Stimulated activated naive CD8-positive, alpha-beta T cell treated with anti-CD3 and anti-CD28 coated beads, Interleukin-15, amount 100 ng/mL, for 72 hours (primary cell): ENCODE measurements around the gene RNF144A.
A peak's percentile ranks its signal among the peaks of the same experiment; 100 is the strongest.

Experiments
- ATAC-seq: fragments of 150-1000 bp; cut with Tn5 transposase; 2 replicates; pipeline ENCODE4 v1.10.0; 2021; ENCODE audit warnings: mild to moderate bottlenecking, moderate library complexity
- DNase-seq, 2 donors: peaks; one replicate each; pipeline ENCODE4 v3.0.0; 2021 to 2022
- H3K27ac Mint-ChIP-seq, 2 donors: one replicate each; pipeline ENCODE4 v1.8.0; 2022; ENCODE audit warnings: mild to moderate bottlenecking in 2 of 2, mixed read lengths in 2 of 2, moderate library complexity in 2 of 2
- H3K27me3 Mint-ChIP-seq: one replicate; pipeline ENCODE4 v1.8.0; 2022; ENCODE audit warnings: mixed read lengths
- H3K4me1 Mint-ChIP-seq: one replicate; pipeline ENCODE4 v1.8.0; 2022; ENCODE audit warnings: mild to moderate bottlenecking, mixed read lengths
- H3K4me3 Mint-ChIP-seq, 2 donors: one replicate each; pipeline ENCODE4 v1.8.0; 2022; ENCODE audit warnings: mild to moderate bottlenecking in 2 of 2, mixed read lengths in 2 of 2, moderate library complexity in 1 of 2
- H3K9me3 Mint-ChIP-seq, 2 donors: one replicate each; pipeline ENCODE4 v1.8.0; 2022; ENCODE audit warnings: mixed read lengths in 2 of 2

RNF144A gene, protein sequence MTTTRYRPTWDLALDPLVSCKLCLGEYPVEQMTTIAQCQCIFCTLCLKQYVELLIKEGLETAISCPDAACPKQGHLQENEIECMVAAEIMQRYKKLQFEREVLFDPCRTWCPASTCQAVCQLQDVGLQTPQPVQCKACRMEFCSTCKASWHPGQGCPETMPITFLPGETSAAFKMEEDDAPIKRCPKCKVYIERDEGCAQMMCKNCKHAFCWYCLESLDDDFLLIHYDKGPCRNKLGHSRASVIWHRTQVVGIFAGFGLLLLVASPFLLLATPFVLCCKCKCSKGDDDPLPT

DNA sequence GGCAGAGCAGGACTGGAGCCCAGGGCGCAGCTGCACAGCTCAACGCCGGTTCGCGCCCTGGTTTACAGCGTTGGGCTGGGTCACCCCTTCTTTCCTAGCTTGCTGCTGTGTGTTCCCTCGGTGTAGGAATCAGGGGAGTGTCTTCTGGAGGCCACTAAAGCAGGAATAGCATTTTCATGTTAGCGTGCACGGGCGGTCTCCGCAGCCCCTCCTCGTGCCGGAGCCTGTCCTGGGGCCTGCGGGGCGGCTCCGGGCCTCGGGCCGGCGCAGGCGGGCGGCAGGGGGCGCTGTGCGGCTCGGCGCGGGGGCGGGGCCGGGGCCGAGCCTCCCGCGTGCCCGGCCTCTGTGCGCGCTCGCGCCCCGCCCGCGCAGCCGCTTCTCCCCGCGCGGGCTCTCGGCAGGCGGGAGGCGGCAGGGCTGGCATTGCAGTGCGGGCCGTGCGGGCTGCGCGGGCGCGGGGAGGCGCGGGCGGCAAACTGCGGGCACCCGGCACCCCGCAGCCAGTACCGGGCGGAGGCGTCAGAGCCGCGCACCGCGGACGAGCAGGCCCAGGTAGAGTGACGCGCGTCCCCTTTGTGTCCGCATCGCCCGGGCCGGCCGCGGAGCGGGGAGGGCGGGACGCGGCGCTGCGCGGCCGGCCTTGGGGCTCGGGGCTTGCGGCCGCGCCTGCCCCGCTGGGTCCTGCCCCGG lies at the start of gene RNF144A:
RNF144A (plus strand) TSS at position 342 of the 690 bp plus-strand sequence. CDS start 79,515 bp downstream, outside the sequence.
- Mint-ChIP-seq H3K9me3 (no peaks in the 10 kb centered on the region), H3K27me3 (no peaks in the 10 kb centered on the region), H3K4me3 (peak within 1 kb of the TSS; percentile 82 to 95), H3K27ac (peak within 1 kb of the TSS; percentile 91 to 95), H3K4me1 (peaks cover 87% of the 10 kb centered on the region)
- ATAC-seq, result peak; percentile 79
- DNase-seq, result peak; percentile 77 to 85

DNA sequence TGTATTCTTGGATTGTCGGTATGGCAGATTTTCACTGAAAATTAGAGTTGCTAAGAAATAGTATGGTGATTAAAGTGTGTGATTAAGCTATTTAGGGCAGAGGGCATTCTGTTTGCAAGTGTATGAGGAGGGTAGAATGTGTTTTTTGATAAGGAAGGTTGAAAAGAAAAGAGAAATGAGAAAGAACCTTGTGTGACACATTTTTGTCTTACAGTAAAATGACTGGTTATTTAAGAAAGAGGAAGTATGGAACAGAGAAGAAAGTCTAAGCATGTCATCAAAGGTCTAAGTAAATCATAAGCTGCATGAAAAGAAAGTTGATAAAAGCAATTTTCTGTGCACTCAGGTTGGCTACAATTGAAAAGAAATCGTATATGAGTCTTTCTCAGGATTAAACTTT lies 44.8 kb upstream of the RNF144A start:
- H3K9me3 Mint-ChIP-seq, result peaks cover 4 to 8% of the 10 kb centered on the region in 2 donors
- no peaks in the 10 kb centered on the region for H3K27me3 Mint-ChIP-seq
- DNase-seq, result no peak
- peak overlapping the region; percentile 21 to 63 for H3K4me3 Mint-ChIP-seq
- H3K4me1 Mint-ChIP-seq, result peaks cover 27% of the 10 kb centered on the region
- ATAC-seq, result no peak
- peak overlapping the region in 1 of 2 donors; percentile 67 for H3K27ac Mint-ChIP-seq

DNA sequence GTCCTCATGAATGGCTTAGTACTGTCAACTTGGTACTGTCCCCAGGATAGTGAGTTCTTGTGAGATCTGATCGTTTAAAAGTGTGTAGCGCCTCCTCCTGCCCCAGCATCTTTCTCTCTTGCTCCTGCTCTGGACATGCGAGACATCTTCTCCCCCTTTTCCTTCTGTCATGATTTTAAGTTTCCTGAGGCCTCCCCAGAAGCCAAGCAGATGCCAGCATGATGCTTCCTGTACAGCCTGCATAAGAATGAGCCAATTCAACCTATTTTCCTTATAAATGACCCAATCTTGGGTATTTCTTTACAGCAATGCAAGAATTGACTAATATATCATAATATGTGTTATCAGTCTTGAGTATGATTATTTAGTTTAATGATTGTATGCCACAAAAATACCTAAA lies 43.2 kb upstream of the RNF144A start:
- no peak overlapping the region for H3K27ac Mint-ChIP-seq
- no peaks in the 10 kb centered on the region for H3K27me3 Mint-ChIP-seq
- H3K9me3 Mint-ChIP-seq, result peaks cover 4 to 8% of the 10 kb centered on the region in 2 donors
- no peak for DNase-seq
- H3K4me1 Mint-ChIP-seq, result peaks cover 42% of the 10 kb centered on the region
- ATAC-seq, result no peak
- H3K4me3 Mint-ChIP-seq, result no peak overlapping the region

DNA sequence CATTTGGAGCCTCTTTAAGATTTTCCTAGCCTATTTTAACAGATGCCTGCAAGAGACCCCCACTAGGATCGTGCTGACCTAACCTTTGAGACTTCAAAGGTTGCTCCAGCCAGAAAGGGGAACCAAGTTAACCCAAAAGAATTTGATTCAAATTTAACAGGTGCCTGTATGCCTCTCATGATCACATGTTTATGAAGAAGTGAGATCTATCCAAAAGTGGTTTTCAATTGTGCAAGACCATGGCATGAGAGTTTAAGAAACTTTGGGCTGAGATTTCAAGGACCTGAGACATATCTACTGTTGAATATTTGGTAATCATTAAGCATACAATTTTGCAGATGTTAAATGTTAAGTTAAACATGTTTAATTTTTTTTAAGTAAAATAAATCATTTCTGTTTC lies 40.9 kb upstream of the RNF144A start:
- ATAC-seq (no peak), DNase-seq (no peak)
- Mint-ChIP-seq H3K9me3 (peaks cover 4 to 8% of the 10 kb centered on the region in 2 donors), H3K4me1 (peaks cover 64% of the 10 kb centered on the region), H3K27ac (no peak overlapping the region), H3K4me3 (no peak overlapping the region), H3K27me3 (no peaks in the 10 kb centered on the region)

DNA sequence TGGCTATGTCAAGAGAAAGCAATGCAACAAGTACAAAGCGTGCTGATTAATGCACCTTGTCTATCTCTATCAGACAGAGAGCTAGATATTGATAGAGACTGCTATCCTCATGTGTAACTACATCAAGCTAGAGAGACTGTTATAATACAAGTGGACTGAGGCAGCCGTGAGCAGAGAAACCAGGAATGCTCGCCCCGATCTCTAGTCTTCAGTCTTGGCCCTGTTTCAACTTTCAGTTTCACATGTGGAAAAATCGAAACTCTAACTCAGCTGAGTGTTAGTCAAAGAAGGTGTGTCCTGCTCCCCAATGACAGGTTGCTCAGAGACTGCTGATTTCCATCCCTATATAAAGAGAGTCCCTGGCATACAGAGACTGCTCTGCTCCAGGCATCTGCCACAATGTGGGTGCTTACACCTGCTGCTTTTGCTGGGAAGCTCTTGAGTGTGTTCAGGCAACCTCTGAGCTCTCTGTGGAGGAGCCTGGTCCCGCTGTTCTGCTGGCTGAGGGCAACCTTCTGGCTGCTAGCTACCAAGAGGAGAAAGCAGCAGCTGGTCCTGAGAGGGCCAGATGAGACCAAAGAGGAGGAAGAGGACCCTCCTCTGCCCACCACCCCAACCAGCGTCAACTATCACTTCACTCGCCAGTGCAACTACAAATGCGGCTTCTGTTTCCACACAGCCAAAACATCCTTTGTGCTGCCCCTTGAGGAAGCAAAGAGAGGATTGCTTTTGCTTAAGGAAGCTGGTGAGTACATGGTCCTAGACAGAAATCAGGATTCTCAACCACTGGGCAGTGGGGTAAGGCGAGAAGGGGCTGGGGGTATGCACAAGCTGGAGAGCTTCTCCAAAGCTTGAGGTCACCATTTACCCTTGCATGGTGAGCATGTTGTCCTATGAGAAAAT lies 39.6 kb upstream of the RNF144A start, which contains the start of gene RSAD2:
RSAD2 (plus strand) TSS at position 376 of the 903 bp plus-strand sequence; CDS start at position 400, 24 bp downstream.
- H3K4me3 Mint-ChIP-seq, result peak within 1 kb of the TSS; percentile 81 to 83
- DNase-seq (peak; percentile 30 to 37), ATAC-seq (peak; percentile 92)
- H3K4me1 Mint-ChIP-seq, result peaks cover 58% of the 10 kb centered on the region
- peaks cover 4 to 8% of the 10 kb centered on the region in 2 donors for H3K9me3 Mint-ChIP-seq
- no peaks in the 10 kb centered on the region for H3K27me3 Mint-ChIP-seq
- peak within 1 kb of the TSS in 1 of 2 donors; percentile 74 for H3K27ac Mint-ChIP-seq

DNA sequence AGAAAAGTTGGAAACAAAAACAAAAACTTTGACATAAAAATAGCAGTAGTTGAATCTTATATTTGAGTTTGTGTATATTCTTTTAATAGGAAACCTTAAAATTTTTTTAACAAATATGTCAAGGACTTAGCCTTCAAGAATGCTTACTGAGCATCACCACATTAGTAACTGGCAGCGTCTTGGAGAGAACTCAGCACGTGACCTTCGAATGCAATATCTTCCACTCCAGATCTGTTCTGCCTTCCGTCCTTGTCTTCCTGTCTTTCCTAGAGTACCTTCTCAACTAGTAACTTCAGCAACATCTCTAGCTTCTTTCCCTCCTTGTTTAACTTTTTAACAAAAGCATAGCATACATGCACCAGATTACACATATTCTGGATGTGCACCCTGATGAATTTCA lies 38.7 kb upstream of the RNF144A start:
- H3K27ac Mint-ChIP-seq, result peak overlapping the region in 1 of 2 donors; percentile 17
- H3K9me3 Mint-ChIP-seq, result peaks cover 4 to 8% of the 10 kb centered on the region in 2 donors
- no peaks in the 10 kb centered on the region for H3K27me3 Mint-ChIP-seq
- H3K4me1 Mint-ChIP-seq, result peaks cover 49% of the 10 kb centered on the region
- peak overlapping the region; percentile 39 to 83 for H3K4me3 Mint-ChIP-seq
- no peak for ATAC-seq
- no peak for DNase-seq

DNA sequence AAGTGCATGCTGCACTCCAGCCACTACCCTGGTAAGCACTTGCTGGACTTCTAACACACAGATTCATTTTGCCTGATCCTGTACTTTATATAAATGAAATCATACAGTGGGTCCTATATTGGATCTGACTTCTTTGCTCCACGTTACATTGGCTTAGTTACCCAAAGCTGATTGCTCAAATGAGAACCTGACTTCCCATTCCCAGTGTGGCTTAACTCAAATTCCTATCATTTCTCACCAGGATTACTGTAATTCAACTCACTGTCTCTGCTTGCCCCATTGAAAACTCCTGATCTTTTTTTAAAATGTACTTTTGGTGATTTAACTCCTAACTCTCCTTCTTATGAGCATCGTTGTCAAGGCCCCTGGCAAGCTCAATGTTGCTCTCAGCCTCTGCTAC lies 38.2 kb upstream of the RNF144A start:
- H3K27me3 Mint-ChIP-seq, result no peaks in the 10 kb centered on the region
- DNase-seq (no peak), ATAC-seq (no peak)
- H3K9me3 Mint-ChIP-seq, result peaks cover 2 to 4% of the 10 kb centered on the region in 2 donors
- H3K4me1 Mint-ChIP-seq, result peaks cover 48% of the 10 kb centered on the region
- no peak overlapping the region for H3K27ac Mint-ChIP-seq
- peak overlapping the region; percentile 47 to 83 for H3K4me3 Mint-ChIP-seq

DNA sequence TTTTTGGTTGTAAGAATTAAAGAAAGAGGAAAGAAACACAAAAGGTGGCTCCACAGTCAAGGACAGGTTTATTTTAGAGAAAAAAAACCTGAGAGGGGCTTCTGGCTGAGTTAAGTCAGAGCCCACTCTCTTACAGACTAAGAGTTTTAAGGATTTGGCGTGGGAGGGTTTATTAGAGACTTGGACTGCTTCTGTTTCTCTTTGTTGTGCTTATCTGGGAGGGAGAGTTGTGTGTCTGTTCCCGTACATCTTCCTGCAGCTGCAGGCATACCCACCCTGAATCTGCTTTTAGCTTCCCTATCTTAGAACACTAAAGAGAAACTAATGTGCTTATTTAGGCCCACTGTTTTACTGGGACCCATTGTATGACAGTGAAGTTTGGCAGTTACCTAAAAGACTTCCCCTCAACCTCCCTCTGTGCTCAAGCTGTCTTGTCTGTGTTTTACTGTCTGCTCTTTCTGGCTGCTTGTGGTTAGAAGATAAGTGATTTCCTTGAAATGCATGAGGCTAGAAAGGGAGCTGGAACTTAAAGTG lies 36.9 kb upstream of the RNF144A start:
- Mint-ChIP-seq H3K9me3 (no peaks in the 10 kb centered on the region), H3K27ac (peak overlapping the region; percentile 78 to 89), H3K27me3 (no peaks in the 10 kb centered on the region), H3K4me1 (peaks cover 48% of the 10 kb centered on the region), H3K4me3 (peak overlapping the region; percentile 65 to 79)
- ATAC-seq (peak; percentile 47), DNase-seq (no peak)

DNA sequence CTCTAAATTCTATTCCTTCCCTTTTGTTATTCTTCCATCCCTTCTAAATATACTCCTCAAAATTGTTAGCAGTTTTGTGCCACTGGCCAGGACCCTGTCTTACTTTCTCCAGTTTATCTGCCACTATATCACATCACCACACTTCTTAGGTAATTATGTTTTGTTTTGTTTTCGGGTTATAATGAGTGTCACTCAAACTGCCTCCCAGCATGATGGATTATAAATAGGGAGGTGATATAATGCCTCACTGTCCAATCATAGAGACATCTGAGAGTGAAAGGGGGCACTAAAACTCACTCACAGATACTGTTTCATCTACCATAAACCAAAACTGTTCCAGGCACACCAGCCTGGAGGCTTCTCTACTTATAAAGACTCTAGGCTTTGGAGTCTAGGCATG lies 36.2 kb upstream of the RNF144A start:
- Mint-ChIP-seq H3K9me3 (no peaks in the 10 kb centered on the region), H3K4me3 (peak overlapping the region; percentile 4 to 79), H3K27ac (peak overlapping the region; percentile 1 to 67), H3K27me3 (no peaks in the 10 kb centered on the region), H3K4me1 (peaks cover 48% of the 10 kb centered on the region)
- peak; percentile 31 for ATAC-seq
- no peak for DNase-seq

DNA sequence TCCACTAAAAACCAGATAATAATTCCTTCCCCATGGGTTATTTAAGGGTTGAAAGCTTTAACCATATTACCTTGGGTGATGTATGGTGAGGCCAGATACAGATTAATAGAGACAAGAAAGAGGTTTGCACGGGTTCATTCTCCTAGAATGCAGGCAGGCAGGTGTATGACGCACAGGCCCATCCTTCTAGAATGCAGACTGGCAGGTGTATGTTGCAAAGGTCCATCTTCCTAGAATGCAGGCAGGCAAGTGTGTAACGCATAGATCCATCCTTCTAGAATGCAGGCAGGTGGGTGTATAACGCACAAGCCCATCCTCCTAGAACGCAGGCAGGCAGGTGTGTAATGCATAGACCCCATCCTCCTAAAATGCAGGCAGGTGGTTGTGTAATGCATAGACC lies 35.7 kb upstream of the RNF144A start:
- peaks cover 47% of the 10 kb centered on the region for H3K4me1 Mint-ChIP-seq
- H3K27me3 Mint-ChIP-seq, result no peaks in the 10 kb centered on the region
- no peaks in the 10 kb centered on the region for H3K9me3 Mint-ChIP-seq
- peak overlapping the region in 1 of 2 donors; percentile 16 for H3K27ac Mint-ChIP-seq
- ATAC-seq (no peak), DNase-seq (no peak)
- no peak overlapping the region for H3K4me3 Mint-ChIP-seq

DNA sequence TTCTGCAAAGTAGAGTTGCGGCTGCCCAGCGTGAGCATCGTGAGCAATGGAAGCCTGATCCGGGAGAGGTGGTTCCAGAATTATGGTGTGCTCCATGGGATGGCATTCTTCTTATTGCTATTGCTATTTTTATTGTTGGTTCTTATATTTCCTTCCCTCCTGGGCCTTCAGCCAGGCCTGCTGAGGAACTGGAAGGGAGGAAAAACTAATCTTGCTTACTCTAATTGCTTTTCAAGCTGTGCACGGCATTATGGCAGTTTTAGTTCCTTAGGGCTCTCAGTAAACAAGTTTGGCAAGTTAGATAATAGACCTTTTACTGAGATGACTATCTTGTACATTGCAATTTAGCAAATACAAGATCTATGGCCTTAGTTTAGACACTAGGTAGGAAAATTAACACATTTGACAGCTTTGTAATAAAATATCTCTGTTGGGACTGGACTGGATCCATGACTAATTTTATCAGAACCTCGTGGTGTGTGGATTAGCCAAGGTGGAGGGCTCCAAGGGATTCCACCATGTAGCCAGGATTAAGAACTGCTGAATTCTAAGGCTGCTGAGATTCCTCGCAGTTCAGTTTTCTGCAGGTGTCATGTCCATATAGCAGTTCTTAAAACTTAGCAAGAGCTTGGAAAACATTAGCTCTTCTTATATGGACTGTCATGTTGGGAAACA lies 33.6 kb upstream of the RNF144A start:
- peaks cover 26% of the 10 kb centered on the region for H3K4me1 Mint-ChIP-seq
- no peak for DNase-seq

DNA sequence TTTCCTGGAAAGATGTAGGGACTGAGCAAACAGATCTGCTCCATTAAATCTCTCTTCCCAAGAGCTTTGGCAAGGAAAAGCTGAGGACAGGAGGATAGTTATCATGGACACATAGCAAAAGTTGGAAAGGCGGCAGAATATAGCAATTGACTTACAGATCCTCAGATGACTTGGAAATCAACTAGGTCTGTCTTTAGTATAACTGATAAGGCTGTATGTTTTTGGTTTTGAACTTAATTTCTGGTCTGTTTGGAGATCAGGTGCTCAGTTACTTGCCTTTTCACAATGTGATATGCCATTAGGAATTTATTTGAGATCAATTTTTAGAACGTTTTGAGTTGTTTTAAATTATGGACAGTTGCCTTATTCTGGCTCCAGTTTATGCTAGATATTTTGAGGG lies 31.7 kb upstream of the RNF144A start:
- Mint-ChIP-seq H3K4me1 (peaks cover 8% of the 10 kb centered on the region), H3K9me3 (no peaks in the 10 kb centered on the region), H3K4me3 (no peak overlapping the region), H3K27me3 (no peaks in the 10 kb centered on the region), H3K27ac (no peak overlapping the region)
- ATAC-seq (no peak), DNase-seq (no peak)

More for the DNA sequence above, 33.6 kb upstream of the RNF144A start:
- no peaks in the 10 kb centered on the region for H3K27me3 Mint-ChIP-seq
- ATAC-seq, result no peak
- H3K9me3 Mint-ChIP-seq, result no peaks in the 10 kb centered on the region
- H3K27ac Mint-ChIP-seq, result no peak overlapping the region
- no peak overlapping the region for H3K4me3 Mint-ChIP-seq

DNA sequence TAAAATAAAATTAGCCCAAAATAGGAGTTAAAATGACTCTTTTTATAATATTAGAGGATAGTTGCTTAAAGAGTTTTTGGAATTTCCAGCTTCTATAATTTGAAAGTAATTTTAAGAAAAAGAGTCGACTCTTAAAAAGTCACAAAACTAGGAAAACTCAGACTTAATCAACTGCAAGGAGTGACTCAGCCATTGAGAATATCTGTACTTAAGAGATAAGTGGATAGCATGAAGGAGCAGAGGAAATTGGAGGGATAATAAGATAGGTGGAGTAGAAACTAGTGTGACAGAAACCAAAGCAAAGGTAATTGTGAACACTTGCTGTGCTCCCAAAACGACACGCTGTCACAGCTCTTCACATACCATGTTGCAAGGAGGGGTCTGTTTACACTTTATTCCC lies 31.2 kb upstream of the RNF144A start:
- no peaks in the 10 kb centered on the region for H3K27me3 Mint-ChIP-seq
- H3K4me3 Mint-ChIP-seq, result no peak overlapping the region
- peaks cover 4% of the 10 kb centered on the region for H3K4me1 Mint-ChIP-seq
- ATAC-seq, result no peak
- H3K27ac Mint-ChIP-seq, result no peak overlapping the region
- no peaks in the 10 kb centered on the region for H3K9me3 Mint-ChIP-seq
- no peak for DNase-seq

DNA sequence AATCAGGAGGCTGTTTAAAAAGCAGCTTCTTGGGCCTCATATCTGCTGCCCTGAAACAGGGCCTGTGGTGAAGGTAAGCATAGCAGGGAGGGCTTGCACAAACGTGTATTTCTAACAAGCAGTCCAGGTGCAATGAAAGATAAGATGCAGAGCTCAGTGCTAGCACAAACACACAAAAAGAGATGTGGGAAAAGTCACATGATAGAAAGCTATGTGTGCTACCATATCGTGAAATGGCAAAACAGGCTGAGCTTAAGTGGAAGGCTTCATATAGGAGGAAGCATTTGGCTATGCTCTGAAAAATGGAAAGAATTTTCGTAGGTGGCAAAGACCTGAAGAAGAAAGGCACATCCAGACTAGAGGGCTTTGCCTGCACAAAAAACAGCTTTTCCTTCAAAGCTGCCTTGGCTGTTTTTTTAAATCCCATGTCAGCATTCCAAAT lies 29.4 kb upstream of the RNF144A start:
- H3K27ac Mint-ChIP-seq, result no peak overlapping the region
- no peaks in the 10 kb centered on the region for H3K4me1 Mint-ChIP-seq
- no peaks in the 10 kb centered on the region for H3K9me3 Mint-ChIP-seq
- DNase-seq, result no peak
- no peak overlapping the region for H3K4me3 Mint-ChIP-seq
- no peak for ATAC-seq
- H3K27me3 Mint-ChIP-seq, result no peaks in the 10 kb centered on the region

DNA sequence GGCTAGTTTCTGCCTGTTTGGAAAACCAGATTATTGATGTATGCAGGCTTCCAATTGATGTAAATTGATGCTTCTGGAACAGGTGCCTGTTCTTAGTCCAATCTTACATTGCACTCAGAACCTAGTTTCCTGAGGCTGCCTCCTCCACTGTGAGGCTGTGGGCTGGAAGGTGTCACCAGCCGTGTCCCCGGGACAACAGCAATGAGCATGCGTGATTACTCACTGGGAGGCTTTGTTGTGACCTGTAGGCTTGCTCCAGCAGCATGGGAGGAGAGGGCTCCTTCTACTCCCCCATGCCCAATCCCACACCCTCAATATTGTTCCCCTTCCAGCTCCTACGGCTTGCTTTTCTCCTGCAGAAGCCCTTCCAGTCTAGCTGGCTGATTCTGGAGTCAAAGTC lies 28.5 kb upstream of the RNF144A start:
- Mint-ChIP-seq H3K4me3 (no peak overlapping the region), H3K27me3 (no peaks in the 10 kb centered on the region), H3K27ac (no peak overlapping the region), H3K4me1 (no peaks in the 10 kb centered on the region), H3K9me3 (no peaks in the 10 kb centered on the region)
- DNase-seq (no peak), ATAC-seq (no peak)
